NCI-H1092 (cell line): ENCODE measurements around the gene ADPRHL1.

Experiments used
- DNase-seq: peaks from one replicate; lab custom pipeline; 2025; lab: John Stamatoyannopoulos, UW

Gene ADPRHL1

DNA sequence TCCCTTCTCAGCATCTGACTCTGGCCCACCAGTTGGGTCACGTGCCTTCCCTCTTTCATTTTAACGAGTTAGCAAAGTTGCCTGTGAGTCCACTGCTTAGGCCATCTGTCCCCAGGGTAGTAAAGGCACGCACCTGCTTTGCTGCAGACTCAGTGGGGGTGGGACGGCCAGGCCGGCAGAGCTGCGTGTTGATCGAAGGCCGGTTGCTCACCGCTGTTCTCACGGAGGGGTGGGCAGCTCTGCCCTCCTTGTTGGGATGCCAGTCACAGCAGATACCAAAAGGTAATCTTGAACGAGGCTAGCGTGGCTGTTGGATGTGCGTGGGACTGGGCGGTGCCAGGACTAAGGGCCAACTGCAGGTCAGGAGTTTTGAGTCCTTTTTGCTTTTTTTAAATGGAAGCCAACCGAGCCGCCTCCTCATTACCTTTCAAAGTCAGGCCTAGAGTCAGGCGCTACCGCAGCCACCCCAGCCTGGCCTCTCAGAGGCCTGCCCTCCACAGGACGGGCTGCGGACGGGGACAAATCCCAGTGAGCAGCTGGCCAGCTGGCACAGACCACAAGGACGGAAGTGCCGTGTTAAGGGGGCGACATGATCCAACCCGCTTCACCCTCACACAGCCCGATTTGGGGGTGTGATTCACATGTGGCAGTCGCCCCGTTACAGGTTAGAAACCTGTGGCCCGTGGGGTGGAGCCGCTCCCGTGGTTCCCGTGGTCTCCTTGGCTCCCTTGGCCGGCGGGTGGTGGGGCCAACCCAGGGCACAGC lies 20.6 kb downstream of the ADPRHL1 start:
- no peak for DNase-seq

DNA sequence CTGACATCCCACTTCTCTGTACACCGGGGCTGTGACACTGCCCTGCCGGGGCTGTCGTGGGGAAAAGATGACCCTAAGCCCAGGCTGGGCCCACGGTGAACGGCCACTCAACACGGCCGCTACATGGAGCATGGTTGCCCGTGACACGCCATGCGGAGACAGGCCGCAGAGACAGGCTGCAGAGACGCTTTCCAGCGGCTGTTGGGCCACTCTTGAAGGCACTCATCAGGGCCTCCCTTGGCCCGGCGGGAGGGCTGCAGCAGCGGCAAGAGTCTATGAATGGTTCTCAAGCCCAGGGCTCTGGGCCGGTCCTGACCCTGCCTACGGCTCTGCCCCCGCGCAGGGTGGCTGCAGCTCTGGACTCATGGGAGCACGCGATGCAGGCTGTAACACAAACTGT lies 22.1 kb downstream of the ADPRHL1 start:
- DNase-seq = no peak

GRCh38 chr13:113430378-113431110 lies 22.7 kb downstream of the ADPRHL1 start:
- DNase-seq = no peak

DNA sequence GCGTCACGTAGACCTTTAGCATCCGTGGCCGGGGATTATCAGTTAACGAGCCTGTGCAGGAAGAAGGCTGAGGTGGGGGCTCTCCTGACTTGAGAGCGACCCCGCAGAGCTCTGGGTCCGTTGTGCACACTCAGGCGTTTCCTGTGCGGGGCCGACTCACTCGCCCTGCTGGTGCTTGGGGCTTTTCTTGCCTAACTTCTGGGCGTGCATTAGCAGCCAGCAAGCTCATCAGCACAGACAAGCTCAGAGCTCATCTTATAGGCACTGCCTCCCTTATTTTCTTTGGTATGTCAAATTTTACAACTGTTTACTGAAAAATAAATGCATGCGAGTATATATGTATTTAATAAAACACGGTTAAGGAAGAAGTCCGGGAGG lies 23.7 kb downstream of the ADPRHL1 start:
- no peak for DNase-seq

- no peak for DNase-seq
Measured at GRCh38 chr13:113428871-113429607, 24.2 kb downstream of the ADPRHL1 start.

DNA sequence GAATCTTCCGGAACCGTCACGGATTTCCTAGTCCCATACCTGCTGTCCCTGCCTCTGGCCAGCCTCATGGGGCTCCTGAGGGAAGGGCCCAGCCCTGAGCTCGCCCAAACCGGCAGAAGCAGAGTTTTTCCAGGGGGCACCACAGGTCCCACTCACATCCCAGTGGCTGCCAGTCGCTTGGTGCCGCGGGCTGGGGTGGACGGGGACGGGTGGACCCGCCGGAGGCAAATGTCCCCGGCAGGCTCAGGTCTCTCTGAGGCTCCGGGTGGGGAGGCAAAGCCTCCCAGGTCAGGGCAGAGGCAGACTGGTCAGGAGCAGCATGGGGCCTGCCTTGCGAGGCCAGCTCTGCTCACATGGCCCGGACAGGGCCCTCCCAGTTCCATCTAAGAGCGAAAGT lies 24.8 kb downstream of the ADPRHL1 start:
- DNase-seq = no peak

GRCh38 chr13:113427562-113428468 lies 25.5 kb downstream of the ADPRHL1 start:
- no peak for DNase-seq

GRCh38 chr13:113426591-113426986 lies 26.7 kb downstream of the ADPRHL1 start:
- DNase-seq = no peak

GRCh38 chr13:113425941-113426590 lies 27.2 kb downstream of the ADPRHL1 start:
- DNase-seq = no peak

- DNase-seq = no peak
Measured at GRCh38 chr13:113423520-113424163, 29.6 kb downstream of the ADPRHL1 start.

GRCh38 chr13:113422807-113423519 lies 30.3 kb downstream of the ADPRHL1 start:
- no peak for DNase-seq

DNA sequence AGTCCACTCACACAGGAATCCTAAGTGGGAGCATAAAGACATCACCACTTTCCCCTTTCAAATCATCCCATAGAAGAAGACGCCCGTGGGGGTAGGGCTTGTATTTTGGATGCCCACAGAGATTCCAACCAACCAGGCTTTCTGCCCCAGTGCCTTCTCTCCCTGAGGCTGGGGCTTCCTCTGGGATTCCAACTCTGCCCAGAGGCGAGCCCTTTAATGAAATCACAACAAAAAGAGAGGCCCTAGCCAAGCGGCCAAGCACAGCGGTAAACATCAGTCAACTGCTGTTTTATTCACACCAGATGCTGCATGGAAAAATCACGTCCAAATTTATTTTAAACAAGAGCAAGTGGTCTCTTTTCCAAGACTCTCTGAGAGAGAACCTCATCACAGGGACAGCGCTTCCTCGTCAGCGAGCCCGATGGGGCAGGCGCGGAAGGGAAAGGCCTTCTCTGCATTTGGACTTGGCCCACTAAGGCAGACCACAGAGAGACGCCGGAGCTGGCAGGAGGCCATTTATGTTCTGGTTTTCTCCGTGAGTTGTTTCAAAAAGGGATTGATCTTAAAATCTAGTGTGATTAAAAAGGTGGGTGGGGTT lies 31.5 kb downstream of the ADPRHL1 start:
- DNase-seq = no peak

DNA sequence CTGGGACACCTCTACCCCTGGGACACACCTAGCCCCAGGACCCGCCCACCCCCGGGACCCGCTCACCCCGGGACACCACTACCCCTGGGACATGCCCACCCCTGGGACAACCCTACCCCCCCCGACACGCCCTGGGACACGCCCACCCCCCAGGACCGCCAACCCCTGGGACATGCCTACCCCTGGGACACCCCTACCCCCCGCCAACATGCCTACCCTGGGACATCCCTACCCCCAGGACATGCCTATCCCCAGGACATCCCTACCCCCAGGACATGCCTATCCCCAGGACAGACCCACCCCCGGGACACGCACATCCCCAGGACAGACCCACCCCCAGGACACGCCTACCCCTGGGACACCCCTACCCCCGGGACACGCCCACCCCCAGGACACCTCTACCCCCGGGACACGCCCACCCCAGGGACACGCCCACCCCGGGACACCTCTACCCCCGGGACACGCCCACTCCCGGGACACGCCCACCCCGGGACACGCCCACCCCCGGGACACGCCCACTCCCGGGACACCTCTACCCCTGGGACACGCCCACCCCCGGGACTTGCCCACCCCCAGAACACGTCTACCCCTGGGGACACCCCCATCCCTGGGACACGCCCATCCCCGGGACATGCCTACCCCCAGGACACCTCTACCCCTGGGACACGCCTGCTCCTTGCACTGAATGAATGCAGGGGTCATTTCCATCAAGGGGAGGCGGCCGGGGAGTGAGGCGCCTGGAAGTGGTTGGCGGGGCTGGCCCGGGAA lies 32.3 kb downstream of the ADPRHL1 start:
- no peak for DNase-seq

GRCh38 chr13:113420232-113420631 lies 33.1 kb downstream of the ADPRHL1 start:
- no peak for DNase-seq

- no peak for DNase-seq
Measured at GRCh38 chr13:113419531-113420193, 33.6 kb downstream of the ADPRHL1 start.

DNA sequence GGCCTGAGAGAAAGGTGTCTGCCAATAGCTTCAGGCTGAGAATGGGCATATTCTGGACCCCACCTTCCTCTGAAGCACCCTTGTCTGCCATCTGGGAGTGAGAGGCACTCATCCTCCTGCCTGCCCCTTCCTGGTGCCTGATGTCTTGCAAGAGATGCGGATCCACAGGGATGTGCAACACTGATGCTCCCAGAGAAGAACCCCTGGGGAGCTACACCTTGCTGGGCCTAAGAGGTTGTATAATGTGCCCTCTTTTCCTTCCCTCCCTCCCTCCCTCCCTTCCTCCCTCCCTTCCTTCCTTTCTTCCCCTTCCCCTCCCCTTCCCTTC lies 34.6 kb downstream of the ADPRHL1 start:
- no peak for DNase-seq

GRCh38 chr13:113417836-113418721 lies 35.2 kb downstream of the ADPRHL1 start:
- no peak for DNase-seq
